ENCODE results near the gene NLRP10.

Gene NLRP10

DNA sequence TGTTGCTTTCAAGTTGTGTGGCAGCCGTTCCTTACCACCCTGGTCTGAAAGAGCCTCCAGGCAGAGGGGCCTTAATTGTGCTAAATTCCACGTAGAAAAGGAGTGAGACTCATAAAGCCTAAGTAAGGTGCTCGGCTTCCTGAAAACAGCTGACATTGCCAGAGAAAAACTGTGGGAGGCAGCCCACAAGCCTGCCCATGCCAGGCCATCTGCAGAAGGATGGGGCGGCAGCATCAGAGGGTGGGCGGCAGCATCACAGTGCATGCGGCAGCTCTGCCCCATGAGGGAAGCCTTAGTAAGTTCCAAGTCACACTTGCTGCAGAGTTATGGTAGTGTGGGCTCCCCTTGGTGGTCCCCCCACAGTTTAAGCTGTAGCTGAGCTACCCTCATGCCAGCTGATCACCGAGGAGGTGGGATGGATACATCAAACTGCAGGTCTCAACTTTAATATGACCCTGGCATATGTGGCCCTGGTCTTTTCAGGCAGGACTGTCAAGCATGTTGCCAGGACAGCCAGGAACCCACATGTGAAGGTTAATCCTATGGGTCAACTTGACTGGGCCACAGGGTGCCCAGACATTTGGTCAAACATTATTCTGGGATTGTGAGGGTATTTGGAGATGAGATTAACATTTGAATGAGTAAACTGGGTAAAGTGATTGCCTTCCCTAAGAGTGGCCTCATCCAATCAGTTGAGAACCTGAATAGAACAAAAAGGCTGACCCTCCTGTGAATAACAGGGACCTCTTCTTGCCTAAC is 18.8 kb upstream of the NLRP10 start:
- no peak for TF ChIP-seq TSHZ2 (CRISPR knock-in tag; IDR thresholded peaks at IDR 0.05)
- TF ChIP-seq ZNF8 (CRISPR knock-in tag; IDR thresholded peaks at IDR 0.05) = no peak
- ATAC-seq = no peak

DNA sequence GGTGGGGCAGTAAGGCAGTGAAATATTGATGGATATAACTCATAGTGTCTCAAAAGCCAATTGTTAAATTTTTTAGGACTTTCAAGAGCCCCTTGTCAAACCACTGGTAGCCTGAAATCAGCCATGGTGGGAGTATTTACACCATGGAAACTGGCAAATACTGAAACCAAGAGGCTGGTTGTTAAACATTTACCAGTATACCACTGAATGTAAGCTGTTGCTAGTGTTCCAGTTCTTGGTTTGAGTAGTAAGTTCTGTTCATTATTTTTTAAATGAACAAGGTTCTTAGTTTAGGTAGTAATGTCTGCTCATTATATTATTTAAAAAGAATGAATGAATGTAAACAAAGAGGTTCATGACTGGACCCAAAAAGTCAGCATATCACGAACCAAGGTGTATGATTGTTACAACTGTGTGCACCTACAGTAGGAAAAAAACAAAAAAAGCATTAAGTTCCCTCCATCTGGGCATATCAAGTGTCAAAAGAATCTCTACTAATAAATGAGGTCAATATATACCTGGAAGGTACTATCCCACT is 17.4 kb upstream of the NLRP10 start:
- no peak for ATAC-seq
- TF ChIP-seq, protein P1, sequence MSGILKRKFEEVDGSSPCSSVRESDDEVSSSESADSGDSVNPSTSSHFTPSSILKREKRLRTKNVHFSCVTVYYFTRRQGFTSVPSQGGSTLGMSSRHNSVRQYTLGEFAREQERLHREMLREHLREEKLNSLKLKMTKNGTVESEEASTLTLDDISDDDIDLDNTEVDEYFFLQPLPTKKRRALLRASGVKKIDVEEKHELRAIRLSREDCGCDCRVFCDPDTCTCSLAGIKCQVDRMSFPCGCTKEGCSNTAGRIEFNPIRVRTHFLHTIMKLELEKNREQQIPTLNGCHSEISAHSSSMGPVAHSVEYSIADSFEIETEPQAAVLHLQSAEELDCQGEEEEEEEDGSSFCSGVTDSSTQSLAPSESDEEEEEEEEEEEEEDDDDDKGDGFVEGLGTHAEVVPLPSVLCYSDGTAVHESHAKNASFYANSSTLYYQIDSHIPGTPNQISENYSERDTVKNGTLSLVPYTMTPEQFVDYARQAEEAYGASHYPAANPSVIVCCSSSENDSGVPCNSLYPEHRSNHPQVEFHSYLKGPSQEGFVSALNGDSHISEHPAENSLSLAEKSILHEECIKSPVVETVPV (CRISPR knock-in tag; IDR thresholded peaks at IDR 0.05) = no peak
- TF ChIP-seq, protein P2, sequence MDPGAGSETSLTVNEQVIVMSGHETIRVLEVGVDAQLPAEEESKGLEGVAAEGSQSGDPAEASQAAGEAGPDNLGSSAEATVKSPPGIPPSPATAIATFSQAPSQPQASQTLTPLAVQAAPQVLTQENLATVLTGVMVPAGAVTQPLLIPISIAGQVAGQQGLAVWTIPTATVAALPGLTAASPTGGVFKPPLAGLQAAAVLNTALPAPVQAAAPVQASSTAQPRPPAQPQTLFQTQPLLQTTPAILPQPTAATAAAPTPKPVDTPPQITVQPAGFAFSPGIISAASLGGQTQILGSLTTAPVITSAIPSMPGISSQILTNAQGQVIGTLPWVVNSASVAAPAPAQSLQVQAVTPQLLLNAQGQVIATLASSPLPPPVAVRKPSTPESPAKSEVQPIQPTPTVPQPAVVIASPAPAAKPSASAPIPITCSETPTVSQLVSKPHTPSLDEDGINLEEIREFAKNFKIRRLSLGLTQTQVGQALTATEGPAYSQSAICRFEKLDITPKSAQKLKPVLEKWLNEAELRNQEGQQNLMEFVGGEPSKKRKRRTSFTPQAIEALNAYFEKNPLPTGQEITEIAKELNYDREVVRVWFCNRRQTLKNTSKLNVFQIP (CRISPR knock-in tag; IDR thresholded peaks at IDR 0.05; ENCODE audit: borderline replicate concordance, low read depth) = no peak
- TF ChIP-seq BACH2 (CRISPR knock-in tag; IDR thresholded peaks at IDR 0.05; ENCODE audit: borderline replicate concordance) (no peak), ISL1 (CRISPR knock-in tag; IDR thresholded peaks at IDR 0.05) (no peak), GLIS3 (CRISPR knock-in tag; IDR thresholded peaks at IDR 0.05) (no peak), TCF4 (CRISPR knock-in tag; IDR thresholded peaks at IDR 0.05; ENCODE audit: borderline replicate concordance) (no peak), TSHZ2 (CRISPR knock-in tag; IDR thresholded peaks at IDR 0.05) (no peak), SNAI2 (CRISPR knock-in tag; IDR thresholded peaks at IDR 0.05) (no peak), TOX (CRISPR knock-in tag; IDR thresholded peaks at IDR 0.05; ENCODE audit: borderline replicate concordance) (no peak), ZNF565 (CRISPR knock-in tag; conservative IDR thresholded peaks at IDR 0.05; ENCODE audit: low read depth) (no peak), ZFP30 (CRISPR knock-in tag; IDR thresholded peaks at IDR 0.05) (no peak), ZNF70 (CRISPR knock-in tag; IDR thresholded peaks at IDR 0.05) (no peak)

DNA sequence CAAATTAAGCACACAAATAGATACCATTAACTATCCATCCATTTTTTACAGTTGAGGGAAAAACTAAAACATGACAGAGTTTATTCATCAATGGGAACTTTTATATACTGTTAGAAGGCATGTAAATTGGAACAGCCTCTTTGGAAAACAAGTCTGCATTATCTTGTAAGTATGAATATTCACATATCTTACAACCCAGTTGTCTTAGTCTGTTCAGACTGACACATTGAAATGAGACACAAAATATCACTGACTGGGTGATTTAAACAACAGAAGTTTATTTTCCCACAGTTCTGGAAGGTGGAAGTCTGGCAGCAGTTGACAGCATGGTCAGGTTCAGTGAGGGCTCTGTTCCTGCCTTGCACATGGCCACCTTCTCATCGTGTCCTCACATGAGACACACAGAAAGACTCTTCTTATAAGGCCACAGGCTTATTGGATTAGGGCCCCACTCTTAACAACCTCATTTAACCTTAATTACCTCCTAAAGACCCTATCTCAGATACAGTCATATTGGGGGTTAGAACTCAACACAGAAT is 16.4 kb upstream of the NLRP10 start:
- TF ChIP-seq ZNF8 (CRISPR knock-in tag; IDR thresholded peaks at IDR 0.05) = no peak
- no peak for TF ChIP-seq PPARA (CRISPR knock-in tag; IDR thresholded peaks at IDR 0.05; ENCODE audit: borderline replicate concordance)
- TF ChIP-seq ZC3H10 (CRISPR knock-in tag; IDR thresholded peaks at IDR 0.05) = no peak
- no peak for TF ChIP-seq ZNF565 (CRISPR knock-in tag; conservative IDR thresholded peaks at IDR 0.05; ENCODE audit: low read depth)
- no peak for TF ChIP-seq CSDC2 (CRISPR knock-in tag; IDR thresholded peaks at IDR 0.05)
- TF ChIP-seq ZFP30 (CRISPR knock-in tag; IDR thresholded peaks at IDR 0.05) = no peak
- TF ChIP-seq BACH2 (CRISPR knock-in tag; IDR thresholded peaks at IDR 0.05; ENCODE audit: borderline replicate concordance) = no peak
- TF ChIP-seq ISL1 (CRISPR knock-in tag; IDR thresholded peaks at IDR 0.05) = no peak
- TF ChIP-seq, protein P2 (CRISPR knock-in tag; IDR thresholded peaks at IDR 0.05; ENCODE audit: borderline replicate concordance, low read depth) = no peak
- TF ChIP-seq PATZ1 (CRISPR knock-in tag; IDR thresholded peaks at IDR 0.05; ENCODE audit: borderline replicate concordance) = no peak
- no peak for TF ChIP-seq RARB (CRISPR knock-in tag; IDR thresholded peaks at IDR 0.05)
- no peak for TF ChIP-seq TCF4 (CRISPR knock-in tag; IDR thresholded peaks at IDR 0.05; ENCODE audit: borderline replicate concordance)
- TF ChIP-seq, protein P1 (CRISPR knock-in tag; IDR thresholded peaks at IDR 0.05) = no peak
- no peak for TF ChIP-seq ARNTL (CRISPR knock-in tag; IDR thresholded peaks at IDR 0.05; ENCODE audit: borderline replicate concordance, low read depth)
- TF ChIP-seq SNAI2 (CRISPR knock-in tag; IDR thresholded peaks at IDR 0.05) = no peak
- no peak for ATAC-seq
